Mammary epithelial cell (primary cell): Measurements from ENCODE around the gene UVRAG.

Experiments
- CTCF ChIP-seq, 2 donors: IDR thresholded peaks in 1 of 2; conservative IDR thresholded peaks in 1 of 2; 2 replicates each; pipeline ENCODE4 v1.5.1; 2011 to 2012; ENCODE audit warnings: inconsistent platforms in 2 of 2, low read length in 2 of 2, mild to moderate bottlenecking in 2 of 2, control low read depth in 1 of 2, low read depth in 1 of 2; ENCODE audit not compliant: insufficient read depth in 1 of 2; ENCODE audit errors: extremely low read depth in 1 of 2
- EZH2 ChIP-seq: IDR thresholded peaks from 2 replicates; pipeline ENCODE4 v1.6.1; 2012; ENCODE audit warnings: low read length, inconsistent platforms, borderline replicate concordance

- TF ChIP-seq CTCF (conservative IDR thresholded peaks at IDR 0.05 in 1 of 2, IDR thresholded peaks at IDR 0.05 in 1 of 2; ENCODE audit: extremely low read depth in 1 of 2, insufficient read depth in 1 of 2, low read depth in 1 of 2, low read length in 2 of 2), result no peak
- TF ChIP-seq EZH2, result no peak
Measured at GRCh38 chr11:76174330-76174729, 359.3 kb downstream of the UVRAG start.
